Activated CD4-positive, alpha-beta memory T cell treated with anti-CD3 and anti-CD28 coated beads, Interleukin-2, amount 10 ng/mL, durations not matched to agents 7 days and 5 days (primary cell): ENCODE measurements around the gene SBNO2. TPM values are rescaled to one million over a fixed set of nuclear protein-coding genes. Genes with fewer than 3 reads are reported as not detected.
A peak's percentile ranks its signal among the peaks of the same experiment; 100 is the strongest.
"Not testable (repeated sequence)": the region's sequence is repeated elsewhere in the genome, so short reads cannot be mapped to it uniquely, and the experiment has no call there.

Source experiments
- CTCF ChIA-PET: fragments of 350-600 bp; sonication (Branson Sonifier 250); formaldehyde crosslinking; loops from one replicate; lab custom pipeline; 2021; ENCODE audit warnings: antibody characterized with exemption, inconsistent platforms; lab: Charles Lee
- POLR2A ChIA-PET: fragments of 350-600 bp; sonication (Branson Sonifier 250); formaldehyde crosslinking; loops from one replicate; lab custom pipeline; 2021; ENCODE audit warnings: antibody characterized with exemption; lab: Charles Lee
- DNase-seq: peaks from one replicate; pipeline ENCODE4 v3.0.0-alpha.2; 2020
- H3K27ac Mint-ChIP-seq: one replicate; pipeline ENCODE4 v1.8.0; 2021; ENCODE audit warnings: mild to moderate bottlenecking, mixed read lengths
- H3K27me3 Mint-ChIP-seq: one replicate; pipeline ENCODE4 v1.8.0; 2021; ENCODE audit warnings: mixed read lengths
- H3K36me3 Mint-ChIP-seq: one replicate; pipeline ENCODE4 v1.8.0; 2021; ENCODE audit warnings: low read depth, mixed read lengths
- H3K4me1 Mint-ChIP-seq: one replicate; pipeline ENCODE4 v1.8.0; 2021; ENCODE audit warnings: mixed read lengths
- H3K4me3 Mint-ChIP-seq: one replicate; pipeline ENCODE4 v1.8.0; 2021; ENCODE audit warnings: mild to moderate bottlenecking, mixed read lengths
- H3K9me3 Mint-ChIP-seq: one replicate; pipeline ENCODE4 v1.8.0; 2021; ENCODE audit warnings: mixed read lengths
- total RNA-seq, 2 experiments: library from RNA; stranded (reverse); gene quantifications; one replicate each; pipeline ENCODE4 v1.2.3, GENCODE V29; 2021

The SBNO2 gene
- total RNA-seq, 2 experiments from 2014 or later: 94.4 to 98.2 TPM

DNA sequence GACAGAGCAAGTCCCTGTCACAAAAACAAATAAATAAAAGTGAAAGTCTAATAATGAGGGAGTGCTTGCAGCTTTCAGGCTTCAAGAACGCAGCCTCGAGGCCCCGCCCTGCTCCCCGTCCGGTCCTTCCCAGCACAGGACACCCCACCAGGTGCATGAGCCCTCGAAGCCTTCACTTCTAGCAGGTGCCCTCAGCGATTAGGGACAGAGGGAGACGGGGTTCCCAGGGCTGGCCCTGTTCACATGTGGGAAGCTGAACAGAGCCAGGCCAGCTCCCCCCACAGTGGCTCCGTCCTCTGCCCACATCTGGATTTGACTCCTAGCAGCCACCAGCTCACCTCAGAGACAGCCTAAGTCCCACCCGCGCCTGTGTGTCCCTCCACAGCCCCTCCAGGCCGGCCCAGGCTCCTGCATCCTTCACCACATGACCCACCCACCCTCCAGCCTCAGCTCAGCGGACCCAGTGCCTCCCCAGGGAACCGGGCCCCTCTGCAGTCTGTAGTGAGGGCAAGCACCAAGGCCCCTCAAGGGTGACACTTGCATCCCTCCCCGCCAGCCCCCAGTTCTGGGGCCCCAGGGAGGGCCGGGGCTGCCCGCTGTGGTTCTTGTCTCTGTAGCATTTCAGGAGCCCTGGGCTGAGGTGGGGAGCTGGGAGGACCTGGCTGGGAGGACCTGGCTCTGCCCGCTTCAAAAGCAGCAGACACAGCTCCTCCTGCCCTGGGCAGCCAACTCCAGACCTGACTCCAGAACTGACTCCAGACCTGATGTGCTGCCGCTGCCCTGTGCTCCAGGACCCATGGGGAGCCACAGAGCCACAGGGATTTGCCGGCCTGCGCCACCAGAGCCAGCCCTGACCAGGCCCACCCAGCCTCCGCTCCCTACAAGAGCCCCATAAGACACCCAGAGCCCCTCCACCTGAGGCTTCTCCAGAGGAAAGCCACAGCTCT lies 43.0 kb downstream of the SBNO2 start:
- POLR2A ChIA-PET: interaction anchor here (0.6 to 3.4 kb wide), 30 partner anchors 9 to 334 kb away, joined by 3 to 32 read pairs (median 4); partner anchors contain the start of genes ARHGAP45, CBARP, CIRBP and GPX4
- peaks cover 45% of the 10 kb centered on the region for H3K4me1 Mint-ChIP-seq
- no peaks in the 10 kb centered on the region for H3K9me3 Mint-ChIP-seq
- no peaks in the 10 kb centered on the region for H3K27me3 Mint-ChIP-seq
- H3K27ac Mint-ChIP-seq: peak overlapping the region; percentile 92
- CTCF ChIA-PET: interaction anchor here (0.8 to 1.9 kb wide), 6 partner anchors 18 to 135 kb away, joined by 3 to 8 read pairs (median 4); no protein-coding TSS in a partner anchor
- H3K36me3 Mint-ChIP-seq: peaks cover 20% of the 10 kb centered on the region
- peak overlapping the region; percentile 86 for H3K4me3 Mint-ChIP-seq
- peak; percentile 71 for DNase-seq

DNA sequence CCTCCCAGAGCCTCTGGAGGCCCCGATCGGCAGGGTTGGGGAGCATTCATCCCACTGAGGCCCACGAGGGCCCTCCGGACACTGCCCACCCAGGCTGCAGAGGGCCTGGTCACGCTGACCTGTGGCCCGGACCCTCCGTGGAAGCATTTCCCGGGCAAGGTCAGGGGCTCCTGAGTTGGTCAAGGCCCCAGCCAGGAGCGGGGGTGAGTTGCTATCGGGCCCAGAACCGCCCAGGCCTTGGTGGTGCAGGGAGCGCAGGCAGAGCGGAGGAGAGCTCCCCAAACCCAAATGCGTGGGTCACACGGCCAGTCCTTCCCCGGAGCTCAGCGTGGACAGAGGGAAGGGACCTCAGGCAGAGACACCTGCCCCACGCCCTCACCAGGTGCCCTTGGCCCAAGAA lies 44.5 kb downstream of the SBNO2 start:
- peak overlapping the region; percentile 86 for H3K4me3 Mint-ChIP-seq
- DNase-seq: no peak
- ChIA-PET CTCF (interaction anchor here (1.2 to 1.7 kb wide), 2 partner anchors 13 to 16 kb away, joined by 3 to 7 read pairs; no protein-coding TSS in a partner anchor), POLR2A (interaction anchor here (2.8 to 3.3 kb wide), 2 partner anchors 41 to 62 kb away, joined by 15 to 20 read pairs; partner anchors contain the start of gene ARHGAP45)
- H3K36me3 Mint-ChIP-seq: peaks cover 29% of the 10 kb centered on the region
- peaks cover 46% of the 10 kb centered on the region for H3K4me1 Mint-ChIP-seq
- no peak overlapping the region for H3K27ac Mint-ChIP-seq
- no peaks in the 10 kb centered on the region for H3K9me3 Mint-ChIP-seq
- H3K27me3 Mint-ChIP-seq: no peaks in the 10 kb centered on the region

DNA sequence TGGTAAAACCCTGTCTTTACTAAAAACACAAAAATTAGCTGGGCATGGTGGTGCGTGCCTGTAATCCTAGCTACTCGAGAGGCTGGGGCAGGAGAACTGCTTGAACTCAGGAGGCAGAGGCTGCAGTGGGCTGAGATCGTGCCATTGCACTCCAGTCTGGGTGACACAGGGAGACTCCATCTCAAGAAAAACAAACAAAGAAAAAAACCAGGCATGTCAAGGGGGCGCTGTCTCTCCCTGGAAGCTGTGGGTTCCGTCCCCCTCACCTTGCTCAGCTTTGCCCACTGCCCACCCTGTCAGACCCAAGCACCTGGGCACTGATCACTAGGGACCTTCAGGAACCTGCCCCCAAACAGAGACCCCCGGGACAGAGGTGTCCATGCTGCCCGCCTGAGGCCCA lies 45.0 kb downstream of the SBNO2 start:
- Mint-ChIP-seq H3K27ac (peak overlapping the region; percentile 44), H3K4me1 (peaks cover 44% of the 10 kb centered on the region), H3K36me3 (peaks cover 30% of the 10 kb centered on the region)
- H3K4me3 Mint-ChIP-seq, H3K9me3 Mint-ChIP-seq, H3K27me3 Mint-ChIP-seq, DNase-seq: not testable (repeated sequence)
- ChIA-PET CTCF (interaction anchor here (1.0 to 1.2 kb wide), 2 partner anchors 13 to 16 kb away, joined by 3 to 4 read pairs; no protein-coding TSS in a partner anchor), POLR2A (interaction anchor here (3.3 kb wide), 1 partner anchor 62 kb away, joined by 20 read pairs; the partner anchor contains the start of gene ARHGAP45)

DNA sequence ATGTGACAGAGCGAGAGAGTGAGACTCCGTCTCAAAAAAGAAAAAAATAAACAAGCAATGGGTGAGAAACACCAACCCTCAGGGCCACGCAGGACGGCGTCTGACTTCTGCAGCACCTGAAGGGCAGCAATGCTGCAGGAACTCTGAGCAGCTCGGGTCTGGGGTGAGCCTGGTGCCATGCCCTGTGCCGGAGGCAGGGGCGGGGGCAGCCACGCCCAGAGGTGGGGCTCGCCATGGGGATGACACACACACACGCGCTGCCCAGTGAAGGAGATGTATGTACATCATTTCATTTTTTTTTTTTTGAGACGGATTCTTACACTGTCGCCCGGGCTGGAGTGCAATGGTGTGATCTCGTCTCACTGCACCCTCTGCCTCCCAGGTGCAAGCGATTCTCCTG lies 46.0 kb downstream of the SBNO2 start:
- H3K9me3 Mint-ChIP-seq: no peaks in the 10 kb centered on the region
- H3K4me1 Mint-ChIP-seq: peaks cover 39% of the 10 kb centered on the region
- peaks cover 29% of the 10 kb centered on the region for H3K36me3 Mint-ChIP-seq
- H3K27me3 Mint-ChIP-seq: no peaks in the 10 kb centered on the region
- no peak overlapping the region for H3K27ac Mint-ChIP-seq
- CTCF ChIA-PET: interaction anchor here (0.8 to 1.0 kb wide), 2 partner anchors 13 to 15 kb away, joined by 3 to 4 read pairs; no protein-coding TSS in a partner anchor
- no peak for DNase-seq
- POLR2A ChIA-PET: no interaction called here
- H3K4me3 Mint-ChIP-seq: no peak overlapping the region

DNA sequence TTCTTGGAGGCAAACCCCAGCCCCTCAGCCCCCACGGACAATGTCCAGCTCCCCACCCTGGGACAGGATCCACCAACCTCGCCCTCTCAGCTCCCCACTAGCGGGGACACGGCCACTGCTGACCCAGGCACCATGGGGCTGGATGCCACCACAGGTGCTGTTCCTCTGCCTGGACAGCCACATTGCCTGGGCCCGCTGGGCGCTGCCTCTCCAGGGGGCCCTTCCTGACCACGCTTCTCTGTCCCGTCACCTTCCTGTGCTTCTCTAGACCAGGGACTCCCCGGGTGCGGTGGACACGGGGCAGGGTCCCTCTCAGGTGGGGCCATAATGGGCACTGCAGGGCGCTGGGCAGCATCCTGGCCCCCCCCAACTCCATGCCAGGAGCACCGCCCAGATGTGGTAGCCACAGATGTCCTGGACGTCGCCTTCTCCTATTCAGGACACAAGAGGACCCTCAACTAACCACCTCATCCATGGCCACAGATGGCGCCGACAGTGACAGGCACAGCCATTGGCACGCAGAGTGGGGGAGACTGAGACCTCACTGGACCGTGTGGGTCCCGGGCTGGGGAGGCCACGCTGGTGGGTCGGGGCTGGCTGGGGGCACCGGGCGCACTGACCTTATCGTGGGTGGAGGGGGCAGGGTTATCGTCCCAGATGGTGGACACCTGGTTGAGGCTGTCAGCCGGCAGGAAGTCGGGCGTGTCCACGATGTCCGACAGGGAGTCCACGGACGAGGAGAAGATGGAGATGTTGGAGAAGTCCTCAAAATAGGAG lies 46.9 kb downstream of the SBNO2 start:
- Mint-ChIP-seq H3K4me3 (no peak overlapping the region), H3K9me3 (no peaks in the 10 kb centered on the region), H3K4me1 (peaks cover 35% of the 10 kb centered on the region), H3K27ac (peak overlapping the region; percentile 47), H3K27me3 (no peaks in the 10 kb centered on the region), H3K36me3 (peaks cover 32% of the 10 kb centered on the region)
- no peak for DNase-seq
- ChIA-PET POLR2A (no interaction called here), CTCF (no interaction called here)

DNA sequence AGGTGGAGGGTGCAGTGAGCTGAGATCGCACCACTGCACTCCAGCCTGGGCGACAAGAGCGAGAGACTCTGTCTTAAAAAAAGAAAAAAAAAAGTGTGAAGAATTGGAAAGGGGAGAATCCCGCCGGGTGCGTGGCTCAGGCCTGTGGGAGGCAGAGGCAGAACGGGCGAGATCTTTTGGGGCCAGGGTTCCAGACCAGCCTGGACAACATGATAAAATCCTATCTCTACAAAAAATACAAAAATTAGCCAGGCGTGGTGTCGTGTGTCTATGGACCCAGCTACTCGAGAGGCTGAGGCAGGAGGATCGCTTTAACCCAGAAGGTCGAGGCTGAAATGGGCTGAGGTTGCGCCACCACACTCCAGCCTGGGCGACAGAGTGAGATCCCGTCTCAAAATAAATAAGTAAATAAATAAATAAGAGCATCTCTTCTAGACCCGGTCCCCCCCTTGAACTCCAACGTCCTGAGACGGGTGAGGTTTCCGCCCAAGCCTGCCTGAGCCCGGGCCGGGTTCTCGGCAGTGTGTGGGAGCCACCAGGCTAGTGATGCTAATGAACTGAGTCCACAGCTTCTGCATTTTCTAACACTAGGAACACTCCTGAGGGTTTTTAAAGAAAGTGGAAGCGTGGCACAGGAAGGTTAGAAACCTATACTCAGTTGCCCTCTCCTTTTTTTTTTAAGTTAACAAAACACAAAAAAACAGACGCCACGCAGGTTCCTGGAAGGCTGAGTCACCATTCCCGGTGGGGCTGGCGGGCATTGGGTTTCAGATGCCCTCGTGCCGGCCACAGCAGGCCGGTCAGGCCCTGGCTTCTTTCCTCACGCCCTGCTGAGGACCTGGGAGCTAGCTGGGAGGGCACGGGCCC lies 48.2 kb downstream of the SBNO2 start:
- Mint-ChIP-seq H3K9me3 (no peaks in the 10 kb centered on the region), H3K4me1 (peaks cover 35% of the 10 kb centered on the region), H3K27ac (no peak overlapping the region), H3K27me3 (no peaks in the 10 kb centered on the region), H3K4me3 (no peak overlapping the region), H3K36me3 (peaks cover 43% of the 10 kb centered on the region)
- POLR2A ChIA-PET: no interaction called here
- CTCF ChIA-PET: no interaction called here
- no peak for DNase-seq

DNA sequence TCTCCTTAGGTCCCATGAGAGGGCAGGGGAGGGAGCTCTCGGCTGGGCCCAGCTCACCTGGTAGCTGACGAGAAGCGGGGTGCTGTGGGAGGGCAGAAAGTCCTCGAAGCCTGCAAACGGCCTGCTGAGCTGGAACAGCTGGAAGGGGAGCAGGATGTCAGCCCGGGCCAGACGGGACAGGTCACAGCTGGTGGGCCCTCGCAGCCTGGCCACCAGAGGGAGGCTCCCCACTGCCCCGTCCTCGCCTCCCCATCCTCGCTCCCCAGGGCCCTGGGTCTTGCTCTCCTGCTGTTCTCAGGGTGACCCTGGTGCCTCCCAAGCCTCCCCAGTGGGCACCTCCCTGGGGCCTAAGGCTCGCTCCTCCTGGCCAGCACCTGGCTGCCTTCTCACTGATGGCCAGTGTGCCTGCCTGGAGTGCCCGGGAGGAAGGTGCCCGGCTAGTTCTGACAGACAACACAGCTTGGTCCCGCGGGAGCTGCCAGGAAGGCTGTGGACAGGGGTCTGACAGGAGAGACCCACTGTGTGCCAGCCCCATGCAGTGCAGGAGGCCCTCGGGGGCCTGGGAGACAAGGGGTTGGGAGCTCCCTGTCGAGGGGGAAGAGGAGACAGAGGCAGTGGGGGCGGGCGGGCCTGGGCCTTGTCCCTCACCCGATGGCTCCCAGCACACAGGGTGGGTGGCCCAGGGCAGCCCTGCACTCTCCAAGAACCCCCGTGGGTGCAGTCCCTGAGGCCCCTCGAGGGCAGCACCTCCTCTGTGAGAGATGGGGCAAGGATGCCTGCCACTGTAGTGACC lies 50.0 kb downstream of the SBNO2 start:
- peaks cover 47% of the 10 kb centered on the region for H3K36me3 Mint-ChIP-seq
- H3K4me3 Mint-ChIP-seq: no peak overlapping the region
- no peaks in the 10 kb centered on the region for H3K27me3 Mint-ChIP-seq
- CTCF ChIA-PET: interaction anchor here (2.3 kb wide), 1 partner anchor 11 kb away, joined by 9 read pairs; no protein-coding TSS in a partner anchor
- DNase-seq: no peak
- no peak overlapping the region for H3K27ac Mint-ChIP-seq
- POLR2A ChIA-PET: interaction anchor here (1.2 to 1.5 kb wide), 3 partner anchors 11 to 97 kb away, joined by 3 to 5 read pairs (median 3); partner anchors contain the start of gene GPX4
- peaks cover 17% of the 10 kb centered on the region for H3K4me1 Mint-ChIP-seq
- H3K9me3 Mint-ChIP-seq: no peaks in the 10 kb centered on the region

DNA sequence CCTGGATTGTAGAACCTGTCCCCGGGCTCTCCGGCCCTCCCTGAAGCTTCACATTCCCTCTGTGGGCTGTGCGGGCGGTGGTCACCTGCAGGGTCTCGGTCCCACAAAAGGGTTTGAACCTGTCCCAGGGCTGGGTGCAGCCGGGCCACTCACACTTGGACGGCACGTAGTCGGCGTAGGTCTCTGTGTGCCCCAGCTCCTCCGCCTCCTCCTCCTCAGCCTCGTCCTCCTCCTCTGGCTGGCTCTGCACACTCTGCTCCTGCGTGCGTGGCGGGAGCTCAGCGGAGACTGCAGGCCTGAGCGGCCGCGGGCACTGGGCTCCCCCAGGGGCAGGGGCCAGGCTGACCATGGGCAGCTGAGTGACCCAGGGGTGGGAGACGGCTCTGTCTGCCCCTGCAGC lies 50.7 kb downstream of the SBNO2 start:
- no peaks in the 10 kb centered on the region for H3K9me3 Mint-ChIP-seq
- no peak for DNase-seq

DNA sequence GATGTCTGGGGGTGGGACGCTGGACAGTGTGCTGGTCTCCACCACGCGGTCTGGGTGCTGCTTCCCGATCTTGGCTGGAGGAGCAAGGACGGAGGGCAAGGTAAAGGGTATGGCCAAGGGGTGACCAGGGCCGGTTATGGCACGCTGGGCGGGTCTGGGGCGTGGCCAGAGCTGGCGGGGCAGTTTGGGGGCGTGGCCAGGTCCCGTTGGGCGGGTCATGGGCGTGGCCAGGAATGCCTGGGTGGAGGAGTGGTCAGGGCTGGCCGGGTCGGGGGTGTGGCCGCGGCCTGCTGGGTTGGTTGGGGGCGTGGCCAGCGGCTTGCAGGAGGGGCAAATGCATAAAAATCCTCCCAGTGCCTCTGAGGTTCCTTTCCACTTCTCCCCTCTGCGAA lies 51.1 kb downstream of the SBNO2 start:
- H3K36me3 Mint-ChIP-seq: peaks cover 55% of the 10 kb centered on the region
- POLR2A ChIA-PET: interaction anchor here (1.4 to 1.5 kb wide), 2 partner anchors 19 to 96 kb away, joined by 3 read pairs; partner anchors contain the start of gene GPX4
- DNase-seq: peak; percentile 65

More for the DNA sequence above, 50.7 kb downstream of the SBNO2 start:
- no peaks in the 10 kb centered on the region for H3K27me3 Mint-ChIP-seq
- ChIA-PET POLR2A (interaction anchor here (1.4 to 1.5 kb wide), 2 partner anchors 19 to 96 kb away, joined by 3 read pairs; partner anchors contain the start of gene GPX4), CTCF (interaction anchor here (2.3 kb wide), 1 partner anchor 10 kb away, joined by 9 read pairs; no protein-coding TSS in a partner anchor)
- no peak overlapping the region for H3K4me3 Mint-ChIP-seq
- H3K27ac Mint-ChIP-seq: no peak overlapping the region
- peaks cover 51% of the 10 kb centered on the region for H3K36me3 Mint-ChIP-seq
- peaks cover 16% of the 10 kb centered on the region for H3K4me1 Mint-ChIP-seq

DNA sequence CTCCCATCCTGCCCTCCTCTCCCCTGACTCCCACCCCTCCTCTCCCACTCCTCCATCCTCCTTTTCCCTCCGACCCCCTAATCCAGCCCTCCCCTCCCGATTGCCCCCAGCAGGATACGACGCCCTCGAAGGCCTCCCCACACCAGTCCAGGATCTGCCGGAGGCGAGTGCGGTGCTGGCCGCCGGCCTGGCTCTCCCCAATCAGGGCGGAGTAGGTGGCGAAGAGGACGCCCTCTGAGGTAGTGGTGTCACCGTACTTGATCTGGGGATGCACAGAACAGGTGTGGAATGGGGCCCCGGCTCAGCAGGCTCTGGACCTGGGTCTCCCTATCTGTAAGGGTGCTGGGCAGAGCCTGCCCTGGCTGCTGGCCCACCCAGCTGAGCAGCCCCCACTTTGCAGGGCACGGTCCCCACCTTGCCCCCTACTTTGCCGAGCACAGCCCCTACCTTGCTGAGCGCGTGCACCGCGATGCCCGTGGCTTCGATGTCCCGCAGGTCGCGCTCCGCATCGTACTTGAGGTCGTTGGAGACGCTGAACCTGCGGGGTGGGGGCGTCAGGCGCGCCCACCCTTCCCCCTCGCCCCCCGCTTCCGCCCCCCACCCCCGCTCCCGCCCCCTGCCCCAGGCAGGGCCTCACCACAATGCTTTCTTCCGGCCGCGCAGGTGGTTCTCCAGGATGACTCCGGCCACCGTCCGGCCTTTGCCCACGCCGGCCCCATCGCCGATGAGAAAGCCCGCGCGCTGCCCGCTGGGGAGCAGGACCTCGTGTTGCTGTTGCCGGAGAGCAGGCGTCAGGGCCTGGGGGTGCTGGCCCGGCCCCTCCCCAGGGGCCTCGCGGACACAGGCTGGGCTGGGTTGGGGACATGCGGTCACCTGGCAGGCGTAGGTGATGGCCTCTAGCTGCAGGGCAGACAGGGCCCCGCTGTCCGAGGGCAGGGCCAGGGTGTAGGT lies 51.8 kb downstream of the SBNO2 start:
- ChIA-PET POLR2A (no interaction called here), CTCF (interaction anchor here (2.3 kb wide), 1 partner anchor 9 kb away, joined by 9 read pairs; no protein-coding TSS in a partner anchor)
- H3K27ac Mint-ChIP-seq: no peak overlapping the region
- H3K36me3 Mint-ChIP-seq: peaks cover 52% of the 10 kb centered on the region
- no peak for DNase-seq
- H3K4me3 Mint-ChIP-seq: no peak overlapping the region
- peaks cover 14% of the 10 kb centered on the region for H3K4me1 Mint-ChIP-seq
- no peaks in the 10 kb centered on the region for H3K27me3 Mint-ChIP-seq
- H3K9me3 Mint-ChIP-seq: no peaks in the 10 kb centered on the region

More for the DNA sequence above, 51.1 kb downstream of the SBNO2 start:
- no peaks in the 10 kb centered on the region for H3K27me3 Mint-ChIP-seq
- no peaks in the 10 kb centered on the region for H3K9me3 Mint-ChIP-seq
- H3K4me1 Mint-ChIP-seq: peaks cover 15% of the 10 kb centered on the region
- no peak overlapping the region for H3K27ac Mint-ChIP-seq
- no peak overlapping the region for H3K4me3 Mint-ChIP-seq
- CTCF ChIA-PET: interaction anchor here (2.3 kb wide), 1 partner anchor 10 kb away, joined by 9 read pairs; no protein-coding TSS in a partner anchor
